AG04450 (cell line): ENCODE results near the gene JMJD1C. TPM values are rescaled to one million over a fixed set of nuclear protein-coding genes. Genes with fewer than 3 reads are reported as not detected.

Experiments
- CTCF ChIA-PET: fragments of 300-600, 350-600 bp; formaldehyde crosslinking; extraction: SDS; loops from one replicate; lab custom pipeline; 2022; ENCODE audit warnings: antibody characterized with exemption, inconsistent platforms; lab: Charles Lee
- POLR2A ChIA-PET: fragments of 350-600 bp; formaldehyde crosslinking; extraction: SDS; loops from one replicate; lab custom pipeline; 2021; ENCODE audit warnings: antibody characterized with exemption, inconsistent platforms; lab: Yijun Ruan, JAX
- DNase-seq: peaks from one replicate; pipeline ENCODE4 v3.0.0-alpha.2; 2011; ENCODE audit warnings: low read depth, low spot score
- H3K27ac ChIP-seq: one replicate; pipeline ENCODE4 v1.5.1; 2012; ENCODE audit warnings: low read depth, low read length, control low read depth
- H3K27me3 ChIP-seq: one replicate; pipeline ENCODE4 v1.6.0; 2012; ENCODE audit warnings: low read length; ENCODE audit not compliant: control insufficient read depth, insufficient read depth
- H3K4me3 ChIP-seq: 2 replicates; pipeline ENCODE4 v1.5.1; 2011; ENCODE audit warnings: mild to moderate bottlenecking, low read depth, low read length, control low read depth
- H3K9me3 ChIP-seq: 2 replicates; pipeline ENCODE4 v1.5.1; 2012; ENCODE audit warnings: low read length; ENCODE audit not compliant: control insufficient read depth, insufficient read depth
- polyA plus RNA-seq: library from polyadenylated mRNA; depleted of rRNA; stranded (reverse); fragments of >200 nt; gene quantifications from 2 replicates; pipeline ENCODE4 v1.2.3, GENCODE V29; 2011
- TF ChIP-seq, protein P1 (sequence below): IDR thresholded peaks from 2 replicates; pipeline ENCODE4 v1.5.1; 2011; ENCODE audit warnings: low read depth, low read length, control low read depth, inconsistent platforms

Gene JMJD1C
- polyA plus RNA-seq, 1 experiment: 45.0 TPM

DNA sequence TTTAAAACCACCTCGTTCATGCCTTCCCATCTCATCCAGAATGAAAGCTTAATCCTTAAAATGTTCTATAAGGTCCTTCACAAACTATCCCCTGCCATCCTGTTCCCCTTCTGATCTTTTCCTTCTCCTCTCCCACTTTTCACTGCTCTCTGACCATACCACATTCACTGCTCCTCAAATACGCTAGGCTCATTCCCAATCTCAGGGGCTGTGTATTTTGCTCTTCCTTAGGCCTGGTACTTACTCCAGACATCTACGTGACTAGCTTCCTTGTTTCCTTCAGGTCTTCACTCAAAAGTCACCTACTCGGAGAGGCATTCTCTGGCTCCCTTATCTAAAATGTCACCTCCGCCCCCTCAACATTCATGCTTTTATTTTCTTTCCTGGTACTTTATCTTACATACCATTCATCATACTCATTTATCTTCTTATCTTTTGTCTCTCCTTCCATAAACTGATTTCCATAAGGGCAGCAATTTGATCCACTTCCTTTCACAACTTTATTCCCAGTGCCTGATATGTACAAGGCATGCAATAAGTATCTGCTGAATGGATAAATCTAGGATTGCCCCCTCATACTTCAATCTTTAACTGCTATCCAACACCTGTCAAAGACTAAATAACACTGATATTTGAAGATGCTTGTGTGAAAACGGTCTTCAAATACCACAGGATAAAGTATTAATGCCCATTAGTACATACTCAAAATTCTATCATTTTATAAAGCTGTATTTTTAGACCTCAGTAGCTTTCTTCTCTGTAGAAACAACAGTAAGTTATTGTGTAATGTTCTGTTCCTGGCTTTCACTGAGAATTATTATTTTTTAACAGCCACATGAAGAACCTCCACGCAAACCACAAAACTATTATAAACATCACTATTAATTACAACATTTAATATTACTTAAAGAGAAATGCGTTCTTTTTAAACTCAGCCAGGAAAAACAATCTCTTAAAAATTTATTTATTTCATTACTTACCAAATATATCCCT is 27.0 kb downstream of the JMJD1C start:
- no peak overlapping the region for H3K27ac ChIP-seq

DNA sequence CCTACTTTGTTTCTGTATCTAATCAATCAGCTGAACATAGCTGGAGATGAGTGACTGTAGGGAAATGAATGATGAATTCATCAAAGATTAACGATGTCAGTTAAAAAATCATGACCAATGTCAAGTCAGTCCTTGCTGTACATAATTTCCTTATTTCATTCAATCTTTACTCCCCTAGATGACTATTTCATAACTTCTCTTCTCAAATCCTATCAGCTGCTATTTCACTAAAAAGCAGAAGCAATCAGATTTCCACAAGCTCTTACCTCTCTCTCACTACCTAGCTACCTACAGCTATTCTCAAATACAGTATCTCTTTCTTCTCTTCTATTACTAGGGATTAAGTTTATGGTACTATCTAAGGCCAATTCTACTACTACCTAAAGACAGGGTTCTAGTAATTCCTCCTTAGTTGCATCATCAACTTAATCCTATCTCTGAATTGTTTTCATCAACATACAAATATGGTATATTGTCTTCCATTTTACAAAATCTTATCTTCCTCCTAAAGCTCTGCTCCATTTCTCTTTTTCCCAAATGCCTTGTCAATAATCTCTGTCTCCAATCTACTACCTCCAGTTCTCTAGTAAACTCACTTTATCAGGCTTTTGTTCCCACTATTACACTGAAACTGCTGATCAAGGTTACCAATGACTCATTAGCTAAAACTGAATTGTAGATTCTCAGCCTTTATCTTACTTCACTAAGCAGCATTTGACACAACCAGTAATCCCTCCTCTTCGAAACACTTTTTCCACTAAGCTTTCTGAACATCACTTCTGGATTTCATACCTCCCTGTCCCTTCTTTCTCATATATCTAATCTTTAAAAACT is 28.4 kb downstream of the JMJD1C start:
- CTCF ChIA-PET: interaction anchor here (0.6 to 1.6 kb wide), 2 partner anchors 65 to 270 kb away, joined by 3 to 6 read pairs; no protein-coding TSS in a partner anchor
- Histone ChIP-seq H3K4me3 (no peak overlapping the region), H3K9me3 (no peaks in the 10 kb centered on the region), H3K27ac (no peak overlapping the region), H3K27me3 (no peaks in the 10 kb centered on the region)
- TF ChIP-seq, protein P1, sequence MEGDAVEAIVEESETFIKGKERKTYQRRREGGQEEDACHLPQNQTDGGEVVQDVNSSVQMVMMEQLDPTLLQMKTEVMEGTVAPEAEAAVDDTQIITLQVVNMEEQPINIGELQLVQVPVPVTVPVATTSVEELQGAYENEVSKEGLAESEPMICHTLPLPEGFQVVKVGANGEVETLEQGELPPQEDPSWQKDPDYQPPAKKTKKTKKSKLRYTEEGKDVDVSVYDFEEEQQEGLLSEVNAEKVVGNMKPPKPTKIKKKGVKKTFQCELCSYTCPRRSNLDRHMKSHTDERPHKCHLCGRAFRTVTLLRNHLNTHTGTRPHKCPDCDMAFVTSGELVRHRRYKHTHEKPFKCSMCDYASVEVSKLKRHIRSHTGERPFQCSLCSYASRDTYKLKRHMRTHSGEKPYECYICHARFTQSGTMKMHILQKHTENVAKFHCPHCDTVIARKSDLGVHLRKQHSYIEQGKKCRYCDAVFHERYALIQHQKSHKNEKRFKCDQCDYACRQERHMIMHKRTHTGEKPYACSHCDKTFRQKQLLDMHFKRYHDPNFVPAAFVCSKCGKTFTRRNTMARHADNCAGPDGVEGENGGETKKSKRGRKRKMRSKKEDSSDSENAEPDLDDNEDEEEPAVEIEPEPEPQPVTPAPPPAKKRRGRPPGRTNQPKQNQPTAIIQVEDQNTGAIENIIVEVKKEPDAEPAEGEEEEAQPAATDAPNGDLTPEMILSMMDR: no peak
- POLR2A ChIA-PET: no interaction called here
- no peak for DNase-seq

More for the DNA sequence above, 27.0 kb downstream of the JMJD1C start:
- DNase-seq: no peak
- POLR2A ChIA-PET: interaction anchor here (0.8 kb wide), 1 partner anchor 9 kb away, joined by 3 read pairs; no protein-coding TSS in a partner anchor
- Histone ChIP-seq H3K4me3 (no peak overlapping the region), H3K27me3 (no peaks in the 10 kb centered on the region), H3K9me3 (no peaks in the 10 kb centered on the region)
- CTCF ChIA-PET: interaction anchor here (1.6 kb wide), 1 partner anchor 272 kb away, joined by 6 read pairs; no protein-coding TSS in a partner anchor
- TF ChIP-seq, protein P1: no peak

DNA sequence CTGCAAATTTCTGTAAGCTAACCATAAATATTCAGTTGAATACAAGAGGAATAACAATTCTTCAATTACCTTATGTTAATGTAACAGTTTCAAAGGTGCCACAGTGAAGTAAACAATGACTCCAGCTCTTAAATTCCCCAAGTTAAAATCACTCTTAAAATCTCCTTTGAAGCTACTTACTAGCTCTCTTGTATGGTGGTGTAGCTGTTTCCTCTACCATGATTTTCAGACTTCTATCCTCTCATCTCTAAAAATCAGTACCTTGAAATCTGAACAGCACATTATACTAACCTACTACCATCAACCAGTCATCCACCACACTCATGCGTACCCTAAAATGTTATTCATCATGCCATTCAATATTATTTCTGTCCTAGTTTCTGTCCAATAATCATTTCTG is 29.6 kb downstream of the JMJD1C start:
- Histone ChIP-seq H3K4me3 (no peak overlapping the region), H3K27ac (no peak overlapping the region), H3K9me3 (no peaks in the 10 kb centered on the region), H3K27me3 (no peaks in the 10 kb centered on the region)
- TF ChIP-seq, protein P1: no peak
- POLR2A ChIA-PET: no interaction called here
- CTCF ChIA-PET: interaction anchor here (0.6 kb wide), 1 partner anchor 172 kb away, joined by 3 read pairs; no protein-coding TSS in a partner anchor
- no peak for DNase-seq

DNA sequence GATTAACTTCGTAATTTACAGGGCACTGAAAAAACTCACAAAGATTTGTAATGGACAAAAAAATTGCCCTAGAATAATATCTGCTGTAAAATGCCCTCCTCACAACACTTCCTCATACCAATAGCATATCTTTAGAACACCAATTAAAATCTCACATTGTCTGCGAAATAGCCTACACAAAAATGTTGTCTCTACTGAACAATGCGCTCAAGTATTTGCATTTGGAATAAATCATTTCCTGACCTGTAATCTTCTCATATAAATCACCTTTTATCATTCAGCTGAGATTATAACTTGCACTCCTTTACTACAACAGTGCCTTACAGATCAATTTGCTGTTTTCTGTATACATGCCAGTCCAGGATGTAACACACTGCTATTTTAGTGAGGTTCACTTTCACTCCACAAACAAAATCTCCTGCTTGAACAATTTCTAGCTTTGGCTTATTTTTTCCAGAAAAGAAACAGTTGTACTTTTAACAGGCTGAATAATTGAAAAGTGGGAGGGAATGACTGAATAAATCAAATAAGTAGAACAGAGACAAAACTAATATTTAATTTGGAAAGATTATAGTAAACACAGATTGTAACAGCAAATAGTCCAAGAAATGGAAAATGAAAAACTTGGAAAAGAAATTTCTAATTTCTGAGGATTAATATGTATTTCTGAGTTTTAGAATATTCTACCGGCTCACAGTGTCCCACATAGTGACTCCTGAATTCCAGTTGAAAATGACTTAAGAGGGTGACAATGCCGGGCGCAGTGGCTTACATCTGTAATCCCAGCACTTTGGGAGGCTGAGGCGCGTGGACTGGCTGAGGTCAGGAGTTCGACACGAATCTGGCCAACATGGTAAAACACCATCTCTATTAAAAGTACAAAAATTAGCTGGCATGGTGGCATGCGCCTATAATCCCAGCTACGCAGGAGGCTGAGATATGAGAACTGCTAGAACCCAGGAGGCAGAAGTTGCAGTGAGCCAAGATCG is 30.6 kb downstream of the JMJD1C start:
- POLR2A ChIA-PET: no interaction called here
- CTCF ChIA-PET: no interaction called here
- Histone ChIP-seq H3K27ac (no peak overlapping the region), H3K27me3 (no peaks in the 10 kb centered on the region), H3K9me3 (no peaks in the 10 kb centered on the region), H3K4me3 (no peak overlapping the region)
- DNase-seq: no peak
- TF ChIP-seq, protein P1: no peak
